NCI-H2029 treated with DMSO at 0.1 percent for 48 hours (cell line): ENCODE data around the gene CA9.

Experiments used
- DNase-seq: peaks from one replicate; lab custom pipeline; 2025; lab: John Stamatoyannopoulos, UW

CA9 gene

GRCh38 chr9:35691757-35692301, 18.1 kb downstream of the CA9 start:
- DNase-seq, result no peak

DNA sequence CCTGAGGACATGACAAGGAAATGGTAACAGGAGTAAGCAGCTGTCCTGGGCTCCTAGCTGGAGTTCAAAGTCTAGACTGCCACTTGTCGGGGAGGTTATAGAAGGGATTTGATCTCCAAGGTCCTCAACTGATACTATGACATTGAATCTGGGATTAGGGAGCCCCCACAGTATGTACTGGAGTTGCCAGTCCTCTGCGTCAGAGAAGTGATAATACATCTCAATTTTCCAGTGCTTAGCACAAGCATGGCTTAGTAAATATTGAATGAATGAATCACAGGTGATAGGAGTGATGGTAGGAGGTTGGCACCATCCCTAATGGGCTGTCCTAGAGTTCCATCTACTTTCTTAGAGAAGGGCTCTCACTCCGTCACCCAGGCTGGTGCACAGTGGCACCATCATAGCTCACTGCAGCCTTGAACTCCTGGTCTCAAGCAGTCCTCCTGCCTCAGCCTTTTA, 22.2 kb downstream of the CA9 start:
- DNase-seq, result no peak

GRCh38 chr9:35696520-35697215, 22.9 kb downstream of the CA9 start:
- DNase-seq, result peak; percentile 34

DNA sequence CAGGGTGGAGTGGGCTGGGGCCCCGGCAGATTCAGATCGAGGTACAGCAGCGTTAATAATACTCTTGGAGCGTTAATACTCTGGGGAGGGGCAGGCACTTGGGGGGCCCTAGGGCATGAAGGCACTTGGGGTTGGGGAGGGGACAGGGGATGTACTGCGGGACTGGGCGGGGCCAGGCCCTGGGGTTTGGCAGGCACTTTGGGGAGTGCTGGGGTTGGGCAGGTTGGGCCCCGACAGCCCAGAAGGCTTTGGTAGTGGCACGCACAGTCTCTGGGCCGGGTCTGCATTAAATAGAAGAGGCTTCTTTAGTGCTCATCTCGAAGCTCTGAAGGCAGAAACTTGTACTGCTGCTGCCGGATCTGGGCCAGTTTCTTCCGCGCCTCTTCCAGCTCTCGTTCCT, 23.8 kb downstream of the CA9 start:
- DNase-seq, result no peak

DNA sequence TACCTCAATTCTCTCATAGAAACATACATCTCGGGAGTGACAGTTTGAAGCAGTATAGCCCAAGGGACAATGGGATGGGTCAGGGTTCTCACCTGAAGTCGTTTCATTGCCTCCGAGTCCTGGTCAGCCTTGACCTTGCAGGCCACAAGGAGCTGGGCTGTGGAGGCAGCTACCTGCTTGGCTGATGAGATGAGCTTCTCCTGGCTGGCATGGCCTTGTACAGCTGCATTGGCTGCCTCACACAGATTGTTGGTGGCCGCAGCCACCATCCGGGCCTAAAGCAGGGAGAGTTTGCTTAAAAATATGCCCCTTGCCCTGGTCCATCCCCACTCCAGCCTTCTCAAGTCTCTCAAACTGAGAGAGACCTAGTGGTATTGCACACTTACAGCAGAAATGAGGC, 24.5 kb downstream of the CA9 start:
- no peak for DNase-seq

GRCh38 chr9:35700031-35700430, 26.3 kb downstream of the CA9 start:
- DNase-seq, result no peak

GRCh38 chr9:35700942-35701341, 27.2 kb downstream of the CA9 start:
- no peak for DNase-seq

DNA sequence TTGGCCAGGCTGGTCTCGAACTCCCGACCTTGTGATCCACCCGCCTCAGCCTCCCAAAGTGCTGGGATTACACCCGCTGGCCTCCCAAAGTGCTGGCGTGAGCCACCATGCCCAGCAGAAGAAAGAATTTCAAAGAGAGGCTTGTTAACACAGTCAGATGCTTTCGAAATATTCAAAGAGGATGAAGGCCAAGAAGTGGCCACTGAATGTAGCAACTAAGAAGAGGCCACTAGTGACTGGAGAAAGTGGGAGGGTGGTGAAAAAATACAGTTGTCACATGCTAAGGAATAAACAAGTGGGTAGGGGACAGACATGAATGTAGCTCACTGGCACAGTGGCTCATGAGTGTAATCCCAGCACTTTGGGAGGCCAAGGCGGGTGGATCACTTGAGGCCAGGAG, 29.0 kb downstream of the CA9 start:
- DNase-seq, result no peak

- DNase-seq, result no peak
Measured at GRCh38 chr9:35703906-35704672, 30.4 kb downstream of the CA9 start.

DNA sequence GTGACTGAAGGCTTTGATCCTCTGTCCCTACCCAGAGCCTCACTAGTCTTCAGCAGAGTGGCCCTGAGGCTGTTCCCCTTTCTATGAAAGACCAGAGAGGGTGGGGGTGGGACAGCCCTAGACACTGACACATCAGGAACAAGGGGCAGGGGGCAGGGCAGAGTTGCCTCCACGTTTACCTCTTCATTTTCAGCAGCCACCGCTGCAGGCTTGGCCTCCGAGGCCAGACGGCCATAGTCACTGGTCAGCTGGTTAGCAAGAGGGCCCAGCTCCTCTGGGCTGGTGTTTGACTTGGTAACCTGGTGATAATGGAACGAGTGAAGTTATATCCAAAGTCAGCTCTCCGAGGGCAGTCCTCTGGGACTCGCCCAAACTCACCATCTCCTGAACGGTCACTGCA, 31.6 kb downstream of the CA9 start:
- no peak for DNase-seq

DNA sequence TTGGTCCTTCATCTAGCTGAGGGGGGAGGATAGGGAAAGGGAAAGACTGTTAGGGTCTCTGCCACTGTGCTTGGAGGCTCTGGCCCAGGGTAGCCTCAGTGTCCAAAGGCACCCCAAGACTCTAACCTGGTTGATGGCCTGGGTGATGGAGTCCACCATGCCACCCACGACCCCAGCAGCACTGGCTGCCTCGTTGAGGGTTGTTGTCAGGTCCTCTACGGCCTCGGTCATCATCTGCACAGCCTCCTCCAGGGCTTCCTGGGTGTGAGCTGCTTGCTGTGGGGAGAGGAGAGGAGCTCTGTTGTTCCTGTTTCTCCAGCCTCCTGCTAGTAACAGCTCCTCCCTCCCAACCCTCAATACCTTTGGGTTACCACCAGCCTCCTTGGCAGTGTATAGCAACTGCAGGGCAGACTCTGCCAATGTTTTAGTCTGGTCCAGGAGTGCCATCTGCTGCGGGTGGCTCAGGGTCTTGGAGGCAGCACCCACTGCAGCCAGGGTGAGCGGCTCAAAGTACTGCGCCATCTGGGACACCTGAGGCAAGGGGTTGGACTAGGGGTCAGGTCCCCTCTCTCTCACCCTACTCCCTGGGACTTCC, 32.2 kb downstream of the CA9 start:
- no peak for DNase-seq

DNA sequence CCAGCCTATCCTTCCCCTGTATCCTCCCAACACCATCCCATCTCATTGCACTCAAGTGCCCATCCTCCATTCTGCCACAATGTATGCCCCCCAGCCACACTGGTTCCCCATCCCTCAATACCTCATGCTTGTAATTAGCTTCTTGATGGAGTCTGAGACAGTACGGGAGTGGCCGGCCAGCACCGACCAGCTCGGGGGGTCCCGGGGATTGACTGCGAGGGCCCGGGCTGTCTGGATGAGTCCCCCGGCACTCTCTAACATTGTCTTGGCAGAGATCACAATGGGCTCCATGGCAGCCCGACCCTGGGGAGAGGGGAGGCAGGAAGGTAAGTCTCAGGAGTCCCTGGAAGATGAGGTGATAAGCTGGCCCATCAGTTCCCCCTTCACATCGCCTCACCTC, 33.2 kb downstream of the CA9 start:
- no peak for DNase-seq

- no peak for DNase-seq
Measured at GRCh38 chr9:35708146-35708545, 34.4 kb downstream of the CA9 start.

DNA sequence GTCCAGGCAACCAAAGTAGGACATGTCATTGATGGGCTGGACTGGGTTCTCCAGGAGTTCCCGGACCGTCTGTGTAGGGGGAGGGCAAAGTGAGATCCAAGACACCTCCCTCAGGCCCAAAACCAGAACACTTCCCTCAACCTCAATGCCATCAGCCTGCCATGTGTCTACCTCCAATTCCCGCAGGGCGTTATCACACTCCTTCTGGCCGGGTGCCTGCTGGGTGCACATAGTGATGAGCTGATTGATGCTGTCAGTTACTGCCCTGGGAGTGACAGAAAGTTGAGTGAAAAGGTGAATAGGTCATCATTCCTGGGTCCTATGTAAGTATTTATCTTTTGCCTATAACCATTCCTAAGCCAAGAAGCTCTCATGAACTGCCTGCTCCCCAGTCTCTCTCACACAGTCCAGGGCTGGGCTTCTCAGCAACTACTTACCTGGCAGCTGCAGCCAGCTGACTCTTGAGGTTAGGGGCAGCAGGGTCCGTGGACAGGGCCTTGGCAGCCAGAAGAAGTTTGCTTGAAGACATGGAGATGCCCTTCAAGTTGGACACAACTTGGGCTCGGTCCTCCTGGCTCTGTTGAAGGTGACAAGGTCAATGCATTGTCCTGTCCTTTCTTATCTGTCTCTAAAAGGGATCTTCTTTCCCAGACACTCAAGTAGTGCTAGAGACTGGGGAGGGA, 37.2 kb downstream of the CA9 start:
- DNase-seq, result no peak

GRCh38 chr9:35711501-35712428, 38.0 kb downstream of the CA9 start:
- no peak for DNase-seq

DNA sequence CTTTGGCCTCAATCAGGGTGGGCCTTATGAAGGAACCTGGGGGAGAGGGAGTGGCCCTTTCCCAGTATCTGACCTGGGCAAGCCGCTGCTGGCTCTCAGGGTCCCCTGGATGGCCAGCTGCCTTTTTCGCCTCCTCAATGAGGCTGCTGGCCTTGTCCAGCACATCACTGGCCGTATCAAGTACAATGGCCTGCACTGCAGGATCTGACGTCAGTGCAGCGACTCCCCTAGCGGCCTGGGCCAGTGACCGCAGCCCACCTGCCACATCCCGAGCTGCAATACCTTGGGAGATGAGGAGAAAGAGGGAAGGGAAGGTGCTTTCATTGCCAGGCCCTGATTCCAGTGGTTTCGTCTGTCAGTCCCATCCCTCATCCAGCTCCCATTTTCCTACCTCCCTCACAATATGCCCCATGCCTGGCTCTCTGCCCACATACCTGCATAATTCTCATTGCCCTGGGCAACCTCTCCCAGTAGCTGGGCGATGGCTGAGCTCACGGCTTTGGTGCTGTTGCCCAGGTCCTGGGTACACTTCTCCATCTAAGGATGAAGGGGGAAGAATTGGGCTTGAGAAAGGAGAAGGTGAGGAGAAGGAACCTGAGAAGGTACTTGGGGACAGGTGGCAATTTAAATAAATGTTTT, 39.2 kb downstream of the CA9 start:
- DNase-seq, result no peak

GRCh38 chr9:35713578-35713977, 39.9 kb downstream of the CA9 start:
- no peak for DNase-seq

DNA sequence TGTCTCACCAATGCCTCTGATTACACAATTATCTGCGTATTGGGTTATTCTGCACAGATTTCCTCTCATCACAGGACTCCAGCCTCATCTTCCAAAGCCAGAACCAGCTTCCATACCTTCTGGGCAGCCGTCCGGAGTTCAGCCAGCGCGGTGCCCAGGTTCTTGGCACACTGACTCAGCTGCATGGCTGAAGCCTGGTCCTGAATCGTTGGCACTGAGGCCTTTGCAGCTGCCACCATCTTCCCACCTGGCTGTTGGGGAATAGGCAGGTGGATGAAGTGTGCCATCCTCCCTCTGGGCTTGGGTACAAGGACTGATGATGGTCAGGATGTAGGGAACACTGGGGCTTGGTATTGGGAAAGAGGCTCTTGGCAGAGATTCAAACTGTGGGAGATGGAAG, 40.4 kb downstream of the CA9 start:
- DNase-seq, result no peak

- no peak for DNase-seq
Measured at GRCh38 chr9:35714579-35715252, 41.0 kb downstream of the CA9 start.

DNA sequence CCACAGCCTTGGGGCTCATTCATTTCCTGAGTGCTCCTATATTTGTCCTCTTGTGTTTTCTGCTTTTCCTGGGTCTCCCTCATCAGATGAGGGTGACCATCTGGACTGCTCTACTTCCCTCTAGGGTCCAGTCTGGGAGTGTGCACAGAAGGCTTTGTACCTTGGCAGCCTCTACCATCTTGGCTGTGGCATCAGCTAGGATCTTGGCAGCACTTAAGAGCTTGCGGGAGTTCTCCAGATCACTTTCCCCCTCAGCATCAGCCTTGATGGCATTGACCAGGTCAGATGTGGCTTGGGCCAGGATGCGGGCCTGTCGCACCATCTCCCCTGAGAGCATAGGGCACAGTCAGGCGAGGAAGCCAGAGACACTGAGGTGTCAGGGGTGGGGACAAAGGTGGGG, 42.5 kb downstream of the CA9 start:
- no peak for DNase-seq
